ENCODE measurements around the gene CRYBB1.

The CRYBB1 gene

DNA sequence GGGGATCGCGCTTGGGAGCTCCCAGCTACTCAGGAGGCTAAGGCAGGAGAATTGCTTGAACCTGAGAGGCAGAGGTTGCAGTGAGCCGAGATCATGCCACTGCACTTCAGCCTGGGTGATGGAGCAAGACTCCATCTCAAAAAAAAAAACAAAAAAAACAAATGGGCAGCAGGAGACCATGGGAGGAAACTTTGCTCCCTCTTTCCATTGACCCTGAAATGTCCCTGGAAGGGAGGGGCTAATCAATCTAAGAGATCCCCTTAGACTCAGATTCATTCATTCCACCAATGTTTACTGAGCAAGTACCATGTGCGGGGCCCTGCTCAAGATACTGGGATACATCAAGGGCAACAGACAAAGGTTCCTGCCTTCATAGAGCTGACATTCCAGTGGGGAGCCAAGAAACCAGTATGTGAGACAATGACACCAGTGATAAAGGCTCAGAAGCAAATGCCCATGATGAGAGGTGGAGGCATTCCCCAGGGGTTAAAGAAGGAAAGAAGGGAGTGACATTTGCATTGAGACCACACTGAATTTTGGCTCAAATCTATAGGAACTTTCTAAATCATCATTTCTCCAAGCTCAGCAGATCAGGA lies 67.8 kb downstream of the CRYBB1 start:
- DNase-seq: no peak
